GM23248 (cell line): ENCODE data around the gene BMP5.

Source experiments
- EZH2 ChIP-seq: fragments of 200-600 bp; sonication (generic); IDR thresholded peaks from 2 replicates; pipeline ENCODE4 v1.6.1; 2018; ENCODE audit warnings: antibody characterized with exemption, mild to moderate bottlenecking; ENCODE audit not compliant: insufficient read depth, poor library complexity, severe bottlenecking
- EZH2phosphoT487 ChIP-seq: fragments of 200-600 bp; sonication (generic); IDR thresholded peaks from 2 replicates; pipeline ENCODE4 v1.6.1; 2018; ENCODE audit warnings: antibody characterized with exemption, moderate library complexity, mild to moderate bottlenecking, low read depth; ENCODE audit not compliant: insufficient read depth

GRCh38 chr6:55835220-55835619, 40.2 kb downstream of the BMP5 start:
- TF ChIP-seq EZH2 (no peak), EZH2phosphoT487 (no peak)
